HG03064 (cell line): ENCODE data around the gene CENATAC.
"Not testable (repeated sequence)": the region's sequence is repeated elsewhere in the genome, so short reads cannot be mapped to it uniquely, and the experiment has no call there.

ENCODE experiments used
- ATAC-seq: cut with Tn5 transposase; IDR thresholded peaks from one replicate; pipeline ENCODE4 v1.9.1; 2021; ENCODE audit warnings: low read depth; ENCODE audit not compliant: unreplicated experiment

The CENATAC gene

DNA sequence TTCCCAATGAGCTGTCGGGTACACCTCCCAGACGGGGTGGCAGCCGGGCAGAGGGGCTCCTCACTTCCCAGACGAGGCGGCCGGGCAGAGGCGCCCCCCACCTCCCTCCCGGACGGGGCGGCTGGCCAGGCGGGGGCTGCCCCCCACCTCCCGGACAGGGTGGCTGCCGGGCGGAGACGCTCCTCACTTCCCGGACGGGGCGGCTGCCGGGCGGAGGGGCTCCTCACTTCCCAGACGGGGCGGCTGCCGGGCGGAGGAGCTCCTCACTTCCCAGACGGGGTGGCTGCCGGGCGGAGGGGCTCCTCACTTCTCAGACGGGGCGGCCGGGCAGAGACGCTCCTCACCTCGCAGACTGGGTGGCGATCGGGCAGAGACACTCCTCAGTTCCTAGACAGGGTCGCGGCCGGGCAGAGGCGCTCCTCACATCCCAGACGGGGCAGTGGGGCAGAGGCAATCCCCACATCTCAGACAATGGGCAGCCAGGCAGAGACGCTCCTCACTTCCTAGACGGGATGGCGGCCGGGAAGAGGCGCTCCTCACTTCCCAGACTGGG, 6.4 kb upstream of the CENATAC start:
- not testable (repeated sequence) for ATAC-seq

DNA sequence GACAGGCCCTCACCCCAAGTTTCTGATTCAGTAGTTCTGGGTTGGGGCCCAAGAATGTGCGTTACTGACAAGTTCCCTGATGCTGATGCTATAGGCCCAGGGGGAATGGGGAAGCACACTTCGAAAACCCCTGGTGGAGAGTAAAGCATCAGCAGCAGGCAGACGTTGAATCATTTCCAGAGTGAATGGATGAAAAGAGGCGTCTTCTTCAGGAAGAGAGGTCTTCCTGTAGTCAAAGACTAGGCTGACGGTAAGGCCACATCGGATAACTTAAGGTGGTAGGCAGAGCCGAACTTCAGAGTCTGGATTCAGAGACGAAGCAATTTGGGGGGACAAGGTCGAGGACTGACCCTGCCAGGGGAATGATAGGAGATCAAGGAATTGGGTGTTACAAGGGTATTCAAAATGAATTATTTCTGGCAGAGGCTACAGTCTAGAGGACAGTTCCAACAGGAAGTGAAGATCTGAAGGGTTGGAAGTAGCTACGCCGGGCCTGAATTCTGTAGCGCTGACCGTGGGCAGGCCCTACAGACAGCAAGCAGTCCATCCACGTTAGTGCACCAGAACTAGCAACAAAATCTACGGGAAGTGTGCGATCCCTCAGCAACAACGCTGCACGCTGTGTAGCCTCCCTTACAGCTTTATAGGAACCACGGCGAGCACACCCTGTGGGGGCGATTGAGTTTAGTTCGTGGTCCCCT, 862 bp upstream of the CENATAC start:
- ATAC-seq, result peak; percentile 17

DNA sequence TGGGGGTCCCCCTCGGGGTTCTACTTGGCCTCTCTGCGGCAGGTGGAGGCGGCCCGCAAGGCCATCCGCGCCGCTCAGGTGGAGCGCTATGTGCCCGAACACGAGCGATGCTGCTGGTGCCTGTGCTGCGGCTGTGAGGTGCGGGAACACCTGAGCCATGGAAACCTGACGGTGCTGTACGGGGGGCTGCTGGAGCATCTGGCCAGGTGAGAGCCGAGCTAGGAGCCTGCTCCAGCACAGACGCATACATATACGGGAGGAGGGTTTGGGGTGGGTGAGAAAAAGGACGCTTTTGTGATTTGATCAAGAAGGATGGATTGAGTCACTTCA, 415 bp downstream of the CENATAC start:
- ATAC-seq, result no peak

DNA sequence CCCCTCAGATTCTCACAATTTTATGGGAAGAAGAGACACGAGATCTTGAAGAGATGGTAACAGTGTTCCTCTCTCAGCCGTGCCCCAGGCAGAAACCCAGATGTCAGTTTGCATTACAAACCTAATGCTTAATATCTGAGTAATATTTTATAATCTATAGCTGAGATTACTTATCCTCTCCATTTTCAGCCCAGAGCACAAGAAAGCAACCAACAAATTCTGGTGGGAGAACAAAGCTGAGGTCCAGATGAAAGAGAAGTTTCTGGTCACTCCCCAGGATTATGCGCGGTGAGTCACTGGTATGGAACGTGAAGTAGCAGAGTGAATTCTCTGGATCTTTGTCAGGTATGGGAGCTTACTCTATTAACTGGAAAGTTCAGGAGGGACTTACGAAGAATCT, 884 bp downstream of the CENATAC start:
- ATAC-seq, result no peak

DNA sequence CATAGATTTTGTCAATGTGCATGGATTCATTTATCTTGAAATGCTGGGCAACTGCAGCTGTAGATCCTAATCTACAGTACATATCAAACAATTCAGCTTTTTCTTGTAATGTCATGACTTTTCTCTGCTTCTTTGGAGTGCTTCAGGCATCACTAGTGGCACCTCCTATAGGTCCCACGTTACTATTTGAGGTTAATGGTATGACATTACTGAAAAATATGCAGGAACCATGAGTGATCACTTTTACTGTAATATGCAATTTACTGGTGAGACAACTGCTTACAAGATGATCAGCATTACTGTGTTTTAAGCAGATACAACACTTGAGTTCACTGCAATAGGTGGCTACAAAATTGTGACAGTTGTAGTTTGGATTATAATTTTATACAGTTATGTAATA, 3.0 kb downstream of the CENATAC start:
- no peak for ATAC-seq

DNA sequence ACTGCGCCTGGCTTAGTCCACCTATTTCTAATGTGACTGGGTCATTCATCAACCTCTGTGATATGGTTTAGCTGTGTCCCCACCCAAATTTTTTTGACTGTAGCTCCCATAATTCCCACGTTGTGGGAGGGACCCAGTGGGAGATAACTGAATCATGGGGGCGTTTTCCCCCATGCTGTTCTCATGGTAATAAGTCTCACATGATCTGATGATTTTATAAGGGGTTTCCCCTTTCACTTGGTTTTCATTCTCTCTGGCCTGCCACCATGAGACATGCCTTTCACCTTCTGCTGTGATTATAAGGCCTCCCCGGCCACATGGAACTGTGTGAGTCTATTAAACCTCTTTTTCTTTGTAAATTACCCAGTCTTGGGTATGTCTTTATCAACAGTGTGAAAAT, 8.7 kb downstream of the CENATAC start:
- no peak for ATAC-seq

DNA sequence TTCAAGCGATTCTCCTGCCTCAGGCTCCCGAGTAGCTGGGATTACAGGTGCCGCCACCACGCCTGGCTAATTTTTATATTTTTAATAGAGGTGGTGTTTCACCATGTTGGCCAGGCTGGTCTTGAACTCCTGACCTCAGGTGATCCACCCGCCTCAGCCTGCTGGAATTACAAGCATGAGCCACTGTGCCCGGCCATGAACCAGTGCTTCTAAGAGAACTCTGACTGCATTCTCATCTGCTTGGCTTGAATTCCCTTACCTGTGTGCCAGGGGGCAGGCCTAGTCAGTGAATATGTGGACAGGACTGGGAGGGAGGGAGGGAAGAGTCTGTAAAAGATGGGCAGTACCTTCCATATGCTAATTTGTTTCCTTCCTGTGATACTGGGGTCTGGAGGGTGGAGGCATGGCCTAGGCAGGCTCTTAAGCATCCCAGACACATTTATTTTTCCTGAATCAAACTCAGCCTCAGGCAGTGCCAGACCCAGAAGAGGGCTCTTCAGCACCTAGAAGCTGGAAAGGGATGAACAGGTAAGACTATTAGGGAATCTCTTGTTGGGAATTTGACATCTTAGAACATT, 13.6 kb downstream of the CENATAC start:
- no peak for ATAC-seq

DNA sequence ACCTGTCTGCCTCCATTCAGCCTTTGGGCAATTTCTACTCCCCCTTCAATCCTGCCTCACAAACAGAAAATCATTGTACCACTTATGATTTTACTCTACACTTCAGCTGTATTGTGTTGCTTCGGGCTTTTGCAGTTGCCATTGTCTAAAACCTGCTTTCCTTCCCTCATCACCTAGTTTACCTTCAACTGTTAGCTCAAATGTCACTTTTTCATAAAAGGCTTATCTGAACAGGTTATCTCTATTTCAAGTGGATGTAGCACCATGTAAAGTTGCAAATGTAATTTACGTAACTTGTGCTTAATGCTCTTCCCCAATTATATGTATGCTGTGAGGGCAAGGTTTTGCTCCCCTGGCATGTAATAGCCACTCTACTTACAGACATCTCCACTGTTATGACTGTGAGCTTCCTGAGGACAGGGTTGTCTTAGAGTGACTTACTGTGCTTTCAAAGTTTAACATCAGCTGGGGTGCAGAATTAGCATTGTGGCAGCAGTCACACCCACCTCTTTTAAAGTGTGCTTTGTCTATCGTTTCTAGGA, 14.8 kb downstream of the CENATAC start:
- no peak for ATAC-seq

DNA sequence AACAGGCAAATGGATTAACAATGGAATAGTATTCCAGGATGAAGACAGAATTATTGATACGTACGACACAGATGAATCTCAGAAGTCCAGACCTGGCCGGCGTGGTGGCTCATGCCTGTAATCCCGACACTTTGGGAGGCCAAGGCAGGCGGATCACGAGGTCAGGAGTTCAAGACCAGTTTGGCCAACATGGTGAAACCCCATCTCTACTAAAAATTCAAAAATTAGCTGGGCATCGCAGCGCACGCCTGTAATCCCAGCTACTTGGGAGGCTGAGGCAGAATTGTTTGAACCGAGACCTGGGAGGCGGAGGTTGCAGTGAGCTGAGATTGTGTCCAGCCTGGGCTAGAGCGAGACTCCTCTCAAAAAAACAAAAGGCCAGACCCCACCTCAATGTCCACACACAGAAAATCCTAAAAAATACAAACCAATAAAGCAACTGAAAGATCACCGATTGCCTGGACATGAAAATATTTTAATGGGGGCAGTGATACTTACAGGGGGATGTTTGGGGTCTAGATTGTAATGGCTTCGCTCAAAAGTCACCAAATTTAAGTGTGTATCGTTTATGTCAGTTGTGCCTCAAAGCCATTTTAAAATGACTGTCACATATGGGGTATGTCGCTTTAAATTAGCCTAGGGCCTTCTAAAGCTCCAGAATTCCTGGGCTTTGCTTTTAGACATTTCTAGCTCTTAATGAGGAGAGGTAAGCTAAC, 16.4 kb downstream of the CENATAC start:
- ATAC-seq, result no peak

DNA sequence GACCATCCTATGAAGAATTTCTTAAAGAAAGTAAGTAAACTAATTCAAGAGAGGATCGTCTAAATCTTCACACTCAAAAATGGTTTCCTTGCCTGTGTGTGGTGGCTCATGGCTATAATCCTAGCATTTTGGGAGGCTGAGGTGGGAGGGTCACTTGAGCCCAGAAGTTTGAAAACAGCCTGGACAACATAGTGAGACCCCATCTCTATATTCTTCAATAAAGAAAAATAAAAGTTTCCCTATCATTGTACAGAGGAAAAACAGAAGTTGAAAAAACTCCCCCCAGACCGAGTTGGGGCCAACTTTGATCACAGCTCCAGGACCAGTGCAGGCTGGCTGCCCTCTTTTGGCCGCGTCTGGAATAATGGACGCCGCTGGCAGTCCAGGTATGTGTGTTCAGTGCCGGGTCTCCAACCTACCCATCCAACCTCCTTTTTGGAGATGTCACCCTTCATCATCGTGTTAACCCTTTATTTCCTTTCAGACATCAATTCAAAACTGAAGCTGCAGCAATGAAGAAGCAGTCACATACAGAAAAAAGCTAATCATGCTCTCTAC, 17.2 kb downstream of the CENATAC start:
- ATAC-seq, result no peak

DNA sequence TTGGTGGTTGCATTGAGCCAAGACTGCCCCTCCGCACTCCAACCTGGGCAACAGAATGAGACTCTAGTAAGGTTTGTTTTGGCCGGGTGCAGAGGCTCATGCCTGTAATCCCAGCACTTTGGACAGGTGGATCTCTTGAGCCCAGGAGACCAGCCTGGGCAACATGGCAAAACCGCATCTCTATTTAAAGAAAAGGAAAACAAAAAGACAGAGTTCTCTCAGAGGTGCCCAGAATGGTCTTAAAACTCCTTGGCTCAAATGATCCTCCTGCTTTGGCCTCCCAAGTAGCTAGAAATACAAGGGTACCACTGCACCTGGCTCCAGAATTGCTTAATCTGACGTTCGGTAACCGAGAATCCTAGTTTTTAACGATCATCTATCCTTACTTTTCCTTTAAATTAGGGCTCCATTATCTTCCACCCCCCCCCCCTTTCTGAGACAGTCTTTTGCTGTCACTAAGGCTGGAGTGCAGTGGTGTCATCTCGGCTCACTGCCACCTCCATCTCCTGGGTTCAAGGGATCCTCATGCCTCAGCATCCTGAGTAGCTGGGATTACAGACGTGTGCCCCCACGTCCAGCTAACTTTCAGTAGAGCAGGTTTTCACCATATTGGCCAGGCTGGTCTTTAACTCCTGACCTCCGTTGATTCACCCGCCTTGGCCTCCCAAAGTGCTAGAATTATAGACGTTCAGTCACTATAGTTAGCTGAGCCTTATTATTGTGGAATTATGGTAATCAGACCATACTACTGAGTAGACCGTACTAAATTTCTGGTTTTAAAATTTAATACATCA, 18.5 kb downstream of the CENATAC start:
- no peak for ATAC-seq

DNA sequence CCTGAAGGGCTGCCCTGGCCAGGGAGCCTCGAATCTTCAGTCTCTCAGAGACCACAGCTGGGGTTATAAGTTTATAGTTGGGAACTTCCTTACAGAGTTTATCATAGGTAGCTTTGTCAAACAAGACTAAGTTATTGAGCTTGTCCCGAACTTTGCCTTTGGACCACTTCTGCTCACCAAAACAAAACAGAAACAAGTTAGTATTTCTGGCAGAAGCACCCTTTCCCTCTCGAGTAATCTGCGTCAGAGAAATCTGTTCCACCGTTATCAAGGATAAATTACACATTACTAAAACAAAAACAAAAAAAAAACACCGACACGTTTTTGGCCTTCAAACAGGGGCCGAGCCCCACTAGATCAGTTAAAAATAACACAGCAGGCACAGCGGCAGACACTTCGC, 19.4 kb downstream of the CENATAC start:
- not testable (repeated sequence) for ATAC-seq

DNA sequence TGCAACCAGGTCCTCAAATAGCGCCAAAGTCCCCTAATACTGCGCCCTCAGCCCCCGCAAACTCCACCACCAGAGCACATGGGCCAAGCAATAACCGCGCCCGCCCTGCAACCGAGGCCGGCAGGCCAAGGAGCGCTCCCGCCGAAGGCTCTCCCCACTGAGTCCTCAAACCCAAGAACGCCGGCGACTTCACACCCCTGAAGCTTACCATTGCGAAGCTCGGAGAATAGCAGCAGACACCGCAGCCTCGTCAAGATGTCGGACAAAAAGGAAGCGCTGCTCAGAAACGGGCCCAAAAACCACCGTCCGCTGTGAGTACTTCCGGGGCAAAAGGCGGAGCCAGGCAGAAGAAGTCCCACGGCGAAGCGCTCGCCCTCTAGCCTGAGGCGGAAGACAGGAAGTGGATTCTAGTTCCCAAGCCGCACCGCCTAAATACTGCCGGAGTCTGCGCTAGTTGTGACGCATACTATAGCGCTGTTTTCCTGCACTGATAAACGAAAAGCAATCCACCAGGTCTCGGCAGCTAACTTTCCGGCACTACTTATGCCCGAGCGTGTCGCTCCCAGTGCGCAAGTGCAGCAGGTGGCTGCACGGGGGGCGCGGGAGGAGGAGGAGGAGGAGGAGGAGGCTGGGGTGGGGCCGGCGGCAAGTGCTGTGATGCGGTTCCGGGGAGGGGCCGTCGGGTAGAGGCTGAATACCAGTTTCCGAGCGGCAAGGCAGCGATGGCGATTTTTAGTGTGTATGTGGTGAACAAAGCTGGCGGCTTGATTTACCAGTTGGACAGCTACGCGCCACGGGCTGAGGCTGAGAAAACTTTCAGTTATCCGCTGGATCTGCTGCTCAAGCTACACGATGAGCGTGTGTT, 20.4 kb downstream of the CENATAC start, which contains the start of the genes RPS25 and TRAPPC4:
TSS of gene RPS25 (minus strand) at position 270 of the 865 bp plus-strand sequence. CDS start at position 211, 59 bp downstream.
TSS of gene TRAPPC4 (plus strand) at position 693 of the 865 bp plus-strand sequence. CDS start at position 723, 30 bp downstream.
- peak; percentile 81 for ATAC-seq

DNA sequence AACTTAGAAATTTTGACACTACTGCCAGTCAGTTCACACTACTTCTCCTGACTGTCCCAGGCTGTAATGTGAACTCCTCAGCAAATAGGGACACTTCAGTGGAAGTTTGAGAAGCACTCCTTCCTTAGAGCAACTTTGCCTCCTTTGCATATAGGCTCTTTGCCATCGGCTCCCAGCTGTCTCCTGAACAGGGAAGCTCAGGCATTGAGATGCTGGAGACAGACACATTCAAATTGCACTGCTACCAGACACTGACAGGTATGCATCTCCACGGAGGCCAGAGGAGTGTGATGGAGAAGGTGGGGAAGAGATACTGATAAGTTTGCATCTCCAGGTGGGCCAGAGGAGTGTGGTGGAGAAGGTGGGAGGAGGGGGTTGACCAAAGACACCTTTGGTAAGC, 22.1 kb downstream of the CENATAC start:
- no peak for ATAC-seq

DNA sequence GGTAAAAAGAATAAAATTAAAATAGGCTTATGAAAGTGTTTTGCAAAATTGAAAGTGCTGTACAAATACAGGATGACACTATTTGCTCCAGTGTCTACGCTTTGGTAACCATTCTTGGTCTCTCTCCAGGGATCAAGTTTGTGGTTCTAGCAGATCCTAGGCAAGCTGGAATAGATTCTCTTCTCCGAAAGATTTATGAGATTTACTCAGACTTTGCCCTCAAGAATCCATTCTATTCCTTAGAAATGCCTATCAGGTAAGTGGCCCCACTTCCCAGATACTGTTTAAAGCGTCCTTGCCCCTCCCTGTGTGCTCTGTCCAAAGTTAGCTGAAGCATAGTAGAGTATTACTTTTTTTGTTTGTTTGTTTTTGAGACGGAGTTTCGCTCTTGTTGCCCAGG, 23.7 kb downstream of the CENATAC start:
- ATAC-seq, result no peak

DNA sequence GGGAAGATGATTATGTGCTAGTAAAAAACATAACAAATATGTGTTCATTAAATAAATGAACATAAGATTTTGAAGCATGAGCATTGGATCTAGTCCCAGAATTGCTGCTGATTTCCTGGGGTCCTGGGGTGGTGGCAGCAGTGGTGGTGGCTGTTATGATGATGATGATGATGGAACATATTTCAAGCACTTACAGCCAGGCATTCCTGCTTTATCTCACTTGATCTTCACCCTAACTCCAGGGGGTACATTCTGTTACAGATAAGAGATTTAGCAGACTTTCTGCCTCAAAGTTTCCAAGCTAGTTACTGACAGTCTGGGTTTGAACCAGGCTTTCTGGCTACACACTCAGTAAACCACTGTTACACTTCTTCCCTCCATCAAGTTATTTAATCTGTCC, 25.8 kb downstream of the CENATAC start:
- no peak for ATAC-seq

DNA sequence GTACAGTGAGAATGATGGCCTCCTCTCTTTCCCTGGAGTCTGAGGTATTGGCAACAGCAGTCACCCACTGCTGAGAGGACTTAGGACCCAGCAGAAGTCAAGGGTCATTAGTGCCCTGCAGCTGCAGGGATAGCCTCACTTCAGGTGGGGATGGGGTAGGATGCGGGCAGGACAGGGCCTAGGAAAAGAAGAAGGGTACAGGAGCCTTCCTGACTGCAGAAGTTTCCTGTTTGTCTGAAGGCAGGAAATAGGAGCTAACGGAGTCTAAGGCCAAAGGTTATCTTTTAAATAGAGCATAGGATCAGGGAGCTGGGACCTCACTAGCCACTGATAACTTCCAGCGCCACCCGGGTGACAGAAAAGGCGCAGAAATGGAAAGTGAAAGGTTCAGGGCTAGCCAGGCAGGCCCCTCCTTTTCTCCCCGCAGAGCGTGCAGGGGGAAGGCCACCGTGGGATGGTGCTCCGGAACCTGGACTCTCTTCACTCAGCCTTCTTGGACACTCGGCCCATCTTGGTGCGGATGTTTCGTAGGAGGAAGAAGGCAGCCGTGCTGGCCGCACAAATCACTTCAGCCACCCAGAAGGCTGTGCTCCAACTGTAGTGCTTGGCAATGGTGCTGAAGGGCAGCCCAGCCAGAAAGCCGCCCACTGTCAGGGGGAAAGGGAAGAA, 26.6 kb downstream of the CENATAC start:
- ATAC-seq, result no peak

DNA sequence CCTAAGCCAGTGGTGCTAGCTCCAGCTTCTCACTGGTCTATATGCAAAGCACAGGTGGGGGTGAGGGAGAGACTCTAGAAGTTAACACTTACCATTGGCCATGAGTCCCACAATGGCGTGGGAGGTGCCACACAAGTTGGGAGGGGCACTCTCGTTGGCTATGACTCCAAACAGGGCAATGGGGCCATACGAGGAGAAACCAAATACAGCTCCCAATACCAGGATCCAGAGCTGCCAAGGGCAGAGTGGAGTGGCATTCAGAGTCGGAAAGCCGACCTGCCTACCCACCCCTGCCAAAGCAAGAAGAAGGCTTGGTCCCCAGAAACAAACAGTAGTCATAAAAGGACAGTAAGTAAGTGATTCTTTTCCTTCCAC, 27.1 kb downstream of the CENATAC start:
- no peak for ATAC-seq

DNA sequence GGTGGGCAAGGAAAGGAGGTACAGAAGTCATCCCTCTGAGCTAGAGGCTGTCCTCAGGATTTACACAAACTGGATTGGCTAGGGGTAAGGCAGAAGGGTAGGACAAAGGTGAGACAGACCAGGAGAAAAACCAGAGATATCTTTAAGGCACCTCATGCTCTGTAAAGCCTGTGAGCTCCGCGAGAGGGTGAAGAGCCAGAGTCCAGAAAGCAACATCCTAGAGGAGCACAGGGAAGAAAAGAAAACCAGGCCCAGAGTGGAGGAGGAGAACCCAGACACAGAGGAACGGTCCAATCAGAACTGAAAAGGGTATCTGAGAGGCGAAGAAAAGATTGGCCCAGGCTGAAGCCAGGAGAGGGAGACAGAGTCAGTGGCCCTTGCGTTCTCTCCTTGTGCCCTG, 27.6 kb downstream of the CENATAC start:
- no peak for ATAC-seq
